ENCODE results near the gene EFNA5.

EFNA5 gene

GRCh38 chr5:107564931-107565372 lies 105.8 kb downstream of the EFNA5 start:
- Histone ChIP-seq H3K36me3 (ENCODE audit: control insufficient read depth, insufficient read depth, low read length) (no peaks in the 10 kb centered on the region), H3K27me3 (replicated peaks; ENCODE audit: control insufficient read depth, insufficient read depth, low read length) (no peaks in the 10 kb centered on the region), H3K4me3 (replicated peaks; ENCODE audit: low read depth, low read length) (no peak overlapping the region)
- TF ChIP-seq CTCF (IDR thresholded peaks at IDR 0.05; ENCODE audit: insufficient read depth, low read length, poor library complexity, severe bottlenecking) = no peak
- DNase-seq (ENCODE audit: extremely low read depth, insufficient read length) = no peak

- H3K27me3 ChIP-seq (replicated peaks; ENCODE audit: control insufficient read depth, insufficient read depth, low read length) = no peaks in the 10 kb centered on the region
- TF ChIP-seq CTCF (IDR thresholded peaks at IDR 0.05; ENCODE audit: insufficient read depth, low read length, poor library complexity, severe bottlenecking) = no peak
- no peaks in the 10 kb centered on the region for H3K36me3 ChIP-seq (ENCODE audit: control insufficient read depth, insufficient read depth, low read length)
- no peak for DNase-seq (ENCODE audit: extremely low read depth, insufficient read length)
- no peak overlapping the region for H3K4me3 ChIP-seq (replicated peaks; ENCODE audit: low read depth, low read length)
Measured at GRCh38 chr5:107563959-107564544, 106.7 kb downstream of the EFNA5 start.

- H3K27me3 ChIP-seq (replicated peaks; ENCODE audit: control insufficient read depth, insufficient read depth, low read length) = no peaks in the 10 kb centered on the region
- no peak for DNase-seq (ENCODE audit: extremely low read depth, insufficient read length)
Measured at GRCh38 chr5:107560377-107560776, 110.4 kb downstream of the EFNA5 start.

GRCh38 chr5:107558823-107559375 lies 111.8 kb downstream of the EFNA5 start:
- no peak for DNase-seq (ENCODE audit: extremely low read depth, insufficient read length)
- Histone ChIP-seq H3K27me3 (replicated peaks; ENCODE audit: control insufficient read depth, insufficient read depth, low read length) (no peaks in the 10 kb centered on the region), H3K36me3 (ENCODE audit: control insufficient read depth, insufficient read depth, low read length) (no peaks in the 10 kb centered on the region), H3K4me3 (replicated peaks; ENCODE audit: low read depth, low read length) (no peak overlapping the region)
- TF ChIP-seq CTCF (IDR thresholded peaks at IDR 0.05; ENCODE audit: insufficient read depth, low read length, poor library complexity, severe bottlenecking) = no peak

More at GRCh38 chr5:107560377-107560776, 110.4 kb downstream of the EFNA5 start:
- no peak overlapping the region for H3K4me3 ChIP-seq (replicated peaks; ENCODE audit: low read depth, low read length)
- no peaks in the 10 kb centered on the region for H3K36me3 ChIP-seq (ENCODE audit: control insufficient read depth, insufficient read depth, low read length)
- no peak for TF ChIP-seq CTCF (IDR thresholded peaks at IDR 0.05; ENCODE audit: insufficient read depth, low read length, poor library complexity, severe bottlenecking)

GRCh38 chr5:107557051-107557658 lies 113.6 kb downstream of the EFNA5 start:
- Histone ChIP-seq H3K27me3 (replicated peaks; ENCODE audit: control insufficient read depth, insufficient read depth, low read length) (no peaks in the 10 kb centered on the region), H3K36me3 (ENCODE audit: control insufficient read depth, insufficient read depth, low read length) (no peaks in the 10 kb centered on the region), H3K4me3 (replicated peaks; ENCODE audit: low read depth, low read length) (no peak overlapping the region)
- no peak for TF ChIP-seq CTCF (IDR thresholded peaks at IDR 0.05; ENCODE audit: insufficient read depth, low read length, poor library complexity, severe bottlenecking)
- DNase-seq (ENCODE audit: extremely low read depth, insufficient read length) = no peak

Data from GM06990 (cell line).